Osteoblast (primary cell): Measurements from ENCODE around the gene ZNF655. TPM values are rescaled to one million over a fixed set of nuclear protein-coding genes. Genes with fewer than 3 reads are reported as not detected.

Experiments
- DNase-seq: peaks from one replicate; pipeline ENCODE4 v3.0.0; 2011; ENCODE audit warnings: low spot score, mixed read lengths; ENCODE audit not compliant: insufficient read length; ENCODE audit errors: missing footprints
- H2AFZ ChIP-seq: 2 replicates; pipeline ENCODE4 v1.6.0; 2011; ENCODE audit warnings: mild to moderate bottlenecking, low read length
- H3K27ac ChIP-seq: 2 replicates; pipeline ENCODE4 v1.5.1; 2011; ENCODE audit warnings: mild to moderate bottlenecking, low read depth, low read length, moderate library complexity
- H3K27me3 ChIP-seq: 2 replicates; pipeline ENCODE4 v1.6.0; 2012; ENCODE audit warnings: mild to moderate bottlenecking, control low read depth, inconsistent platforms, low read length, moderate library complexity; ENCODE audit not compliant: insufficient read depth
- H3K36me3 ChIP-seq: 2 replicates; pipeline ENCODE4 v1.5.1; 2011; ENCODE audit warnings: mild to moderate bottlenecking, low read length, control low read depth, moderate library complexity; ENCODE audit not compliant: insufficient read depth
- H3K4me1 ChIP-seq: 2 replicates; pipeline ENCODE4 v1.5.1; 2011; ENCODE audit warnings: mild to moderate bottlenecking, low read length, control low read depth, moderate library complexity; ENCODE audit not compliant: insufficient read depth
- H3K4me2 ChIP-seq: 2 replicates; pipeline ENCODE4 v1.6.0; 2011; ENCODE audit warnings: mild to moderate bottlenecking, low read length; ENCODE audit not compliant: insufficient read depth
- H3K4me3 ChIP-seq: fragments of 200-600 bp; sonication (generic); 3 replicates; pipeline ENCODE4 v1.5.1; 2012; ENCODE audit warnings: mild to moderate bottlenecking, low read length, inconsistent platforms; ENCODE audit not compliant: insufficient read depth
- H3K79me2 ChIP-seq: 2 replicates; pipeline ENCODE4 v1.6.0; 2012; ENCODE audit warnings: mild to moderate bottlenecking, low read length, control low read depth, inconsistent platforms; ENCODE audit not compliant: insufficient read depth
- H3K9me3 ChIP-seq: 2 replicates; pipeline ENCODE4 v1.5.1; 2011; ENCODE audit warnings: low read depth, low read length, control low read depth
- H4K20me1 ChIP-seq: 2 replicates; pipeline ENCODE4 v1.6.0; 2012; ENCODE audit warnings: mild to moderate bottlenecking, low read length, control low read depth; ENCODE audit not compliant: insufficient read depth
- total RNA-seq: library from RNA; depleted of rRNA; stranded (reverse); fragments of >200 nt; gene quantifications from 2 replicates; pipeline ENCODE4 v1.2.3, GENCODE V29; 2012
- TF ChIP-seq, protein P1 (sequence below): IDR thresholded peaks from 2 replicates; pipeline ENCODE4 v1.5.1; 2011; ENCODE audit warnings: mild to moderate bottlenecking, low read depth, low read length, moderate library complexity; ENCODE audit errors: extremely low read depth

Gene ZNF655
- total RNA-seq, 1 donor = 76.7 TPM

DNA sequence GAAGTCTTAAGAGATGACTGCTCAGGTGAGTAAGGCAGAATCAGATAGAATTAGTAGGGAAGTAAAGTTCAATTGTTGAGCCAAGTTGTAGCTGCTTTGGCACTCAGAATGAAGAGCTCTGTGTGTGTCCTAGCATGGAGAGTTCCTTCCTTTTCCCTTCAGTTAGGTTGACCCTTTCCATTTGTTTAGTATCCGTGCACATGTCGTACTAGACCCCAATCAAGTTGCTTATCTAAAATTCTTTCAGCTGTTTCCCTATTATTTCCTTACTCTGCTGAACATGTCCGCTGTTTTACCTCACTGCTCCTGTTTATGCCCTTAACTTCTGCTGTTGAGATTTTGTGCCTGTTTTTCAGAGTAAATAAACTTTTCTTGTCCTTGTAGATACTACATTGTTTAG is 13.3 kb downstream of the ZNF655 start:
- TF ChIP-seq, protein P1, sequence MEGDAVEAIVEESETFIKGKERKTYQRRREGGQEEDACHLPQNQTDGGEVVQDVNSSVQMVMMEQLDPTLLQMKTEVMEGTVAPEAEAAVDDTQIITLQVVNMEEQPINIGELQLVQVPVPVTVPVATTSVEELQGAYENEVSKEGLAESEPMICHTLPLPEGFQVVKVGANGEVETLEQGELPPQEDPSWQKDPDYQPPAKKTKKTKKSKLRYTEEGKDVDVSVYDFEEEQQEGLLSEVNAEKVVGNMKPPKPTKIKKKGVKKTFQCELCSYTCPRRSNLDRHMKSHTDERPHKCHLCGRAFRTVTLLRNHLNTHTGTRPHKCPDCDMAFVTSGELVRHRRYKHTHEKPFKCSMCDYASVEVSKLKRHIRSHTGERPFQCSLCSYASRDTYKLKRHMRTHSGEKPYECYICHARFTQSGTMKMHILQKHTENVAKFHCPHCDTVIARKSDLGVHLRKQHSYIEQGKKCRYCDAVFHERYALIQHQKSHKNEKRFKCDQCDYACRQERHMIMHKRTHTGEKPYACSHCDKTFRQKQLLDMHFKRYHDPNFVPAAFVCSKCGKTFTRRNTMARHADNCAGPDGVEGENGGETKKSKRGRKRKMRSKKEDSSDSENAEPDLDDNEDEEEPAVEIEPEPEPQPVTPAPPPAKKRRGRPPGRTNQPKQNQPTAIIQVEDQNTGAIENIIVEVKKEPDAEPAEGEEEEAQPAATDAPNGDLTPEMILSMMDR = no peak
- no peak overlapping the region for H3K4me2 ChIP-seq
- H3K27me3 ChIP-seq = no peaks in the 10 kb centered on the region
- H3K4me1 ChIP-seq = no peaks in the 10 kb centered on the region
- no peak overlapping the region for H3K4me3 ChIP-seq
- H2AFZ ChIP-seq = no peak overlapping the region
- peaks cover 55% of the 10 kb centered on the region for H3K36me3 ChIP-seq
- peaks cover 15% of the 10 kb centered on the region for H4K20me1 ChIP-seq
- no peak overlapping the region for H3K27ac ChIP-seq
- no peak for DNase-seq
- H3K79me2 ChIP-seq = peaks cover 22% of the 10 kb centered on the region
- H3K9me3 ChIP-seq = no peaks in the 10 kb centered on the region

DNA sequence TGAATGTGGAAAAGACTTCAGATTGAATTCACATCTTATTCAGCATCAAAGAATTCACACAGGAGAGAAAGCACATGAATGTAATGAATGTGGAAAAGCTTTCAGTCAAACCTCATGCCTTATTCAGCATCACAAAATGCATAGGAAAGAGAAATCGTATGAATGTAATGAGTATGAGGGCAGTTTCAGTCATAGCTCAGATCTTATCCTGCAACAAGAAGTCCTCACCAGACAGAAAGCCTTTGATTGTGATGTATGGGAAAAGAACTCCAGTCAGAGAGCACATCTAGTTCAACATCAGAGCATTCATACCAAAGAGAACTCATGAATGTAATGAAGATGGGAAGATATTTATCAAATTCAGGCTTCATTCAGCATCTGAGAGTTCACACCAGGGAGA is 14.8 kb downstream of the ZNF655 start:
- H3K4me1 ChIP-seq = peaks cover 4% of the 10 kb centered on the region
- no peak overlapping the region for H3K27ac ChIP-seq
- peaks cover 55% of the 10 kb centered on the region for H3K36me3 ChIP-seq
- peaks cover 15% of the 10 kb centered on the region for H4K20me1 ChIP-seq
- TF ChIP-seq, protein P1 = no peak
- peaks cover 15% of the 10 kb centered on the region for H3K79me2 ChIP-seq
- H2AFZ ChIP-seq = no peak overlapping the region
- H3K27me3 ChIP-seq = no peaks in the 10 kb centered on the region
- H3K4me3 ChIP-seq = no peak overlapping the region
- H3K9me3 ChIP-seq = no peaks in the 10 kb centered on the region
- DNase-seq = no peak
- no peak overlapping the region for H3K4me2 ChIP-seq

DNA sequence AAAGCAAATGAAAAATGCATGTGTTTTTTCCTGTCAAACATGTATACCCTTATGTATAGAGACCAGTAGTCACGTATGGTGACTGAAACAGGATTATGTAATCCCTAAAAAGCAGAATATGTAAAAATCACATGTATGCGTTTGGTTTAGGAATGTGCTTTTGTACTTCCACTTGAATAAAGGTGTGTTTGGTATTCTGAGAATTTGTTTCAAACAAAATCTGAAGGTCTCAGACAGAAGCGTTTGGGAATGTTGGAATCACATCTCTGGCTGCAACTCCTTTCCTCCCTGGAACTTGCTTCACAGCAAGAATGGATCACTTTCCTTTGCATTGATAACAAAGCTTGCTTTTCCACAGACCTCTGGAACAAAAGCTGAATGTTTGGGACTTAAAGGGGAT is 17.8 kb downstream of the ZNF655 start:
- Histone ChIP-seq H3K27ac (no peak overlapping the region), H3K9me3 (no peaks in the 10 kb centered on the region), H3K79me2 (no peaks in the 10 kb centered on the region), H2AFZ (no peak overlapping the region), H3K36me3 (peaks cover 31% of the 10 kb centered on the region), H3K4me1 (peaks cover 17% of the 10 kb centered on the region), H3K4me2 (no peak overlapping the region), H4K20me1 (peaks cover 8% of the 10 kb centered on the region), H3K27me3 (no peaks in the 10 kb centered on the region), H3K4me3 (no peak overlapping the region)
- peak; percentile 42 for DNase-seq
- TF ChIP-seq, protein P1 = no peak

DNA sequence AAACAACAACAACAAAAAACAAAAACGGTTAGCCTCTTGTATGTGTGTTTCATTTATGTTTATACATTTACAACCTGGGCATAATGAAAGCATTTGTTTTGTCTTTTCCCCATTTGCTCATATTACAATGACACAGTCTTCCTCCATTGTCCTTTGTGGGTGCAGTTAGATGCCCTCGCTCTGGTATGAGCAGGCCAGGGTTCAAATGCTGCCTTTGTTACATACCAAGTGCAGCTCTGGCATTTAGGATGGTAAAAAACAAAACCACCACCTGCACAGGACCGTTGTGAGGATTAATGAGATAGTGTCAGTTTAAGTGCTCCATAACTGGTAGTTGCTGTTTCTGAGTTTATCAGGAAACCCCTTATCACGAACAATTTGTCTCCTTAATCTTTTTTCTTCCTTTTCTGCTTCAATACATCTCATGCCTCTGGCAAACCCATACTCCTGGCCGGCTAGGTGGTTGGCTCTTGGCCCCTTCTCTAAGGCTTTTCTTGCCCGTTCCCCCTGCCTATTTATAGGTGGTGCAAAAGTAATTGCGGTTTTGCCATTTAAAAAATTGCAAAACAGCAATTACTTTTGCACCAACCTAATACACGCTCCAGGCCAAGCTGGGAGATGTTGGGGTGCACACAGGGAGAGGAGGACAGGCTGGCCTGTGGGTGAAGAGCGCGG is 21.0 kb downstream of the ZNF655 start:
- TF ChIP-seq, protein P1 = no peak
- peaks cover 6% of the 10 kb centered on the region for H3K36me3 ChIP-seq
- peak; percentile 44 for DNase-seq
- H3K9me3 ChIP-seq = no peaks in the 10 kb centered on the region
- H3K27me3 ChIP-seq = peaks cover 3% of the 10 kb centered on the region
- peak overlapping the region; percentile 76 for H3K4me3 ChIP-seq
- H3K27ac ChIP-seq = no peak overlapping the region
- peaks cover 6% of the 10 kb centered on the region for H4K20me1 ChIP-seq
- H3K4me1 ChIP-seq = peaks cover 17% of the 10 kb centered on the region
- no peaks in the 10 kb centered on the region for H3K79me2 ChIP-seq
- H3K4me2 ChIP-seq = peak overlapping the region; percentile 94
- H2AFZ ChIP-seq = peak overlapping the region; percentile 92
